ENCODE results near the gene CD48.
A peak's percentile ranks its signal among the peaks of the same experiment; 100 is the strongest.

Gene CD48

DNA sequence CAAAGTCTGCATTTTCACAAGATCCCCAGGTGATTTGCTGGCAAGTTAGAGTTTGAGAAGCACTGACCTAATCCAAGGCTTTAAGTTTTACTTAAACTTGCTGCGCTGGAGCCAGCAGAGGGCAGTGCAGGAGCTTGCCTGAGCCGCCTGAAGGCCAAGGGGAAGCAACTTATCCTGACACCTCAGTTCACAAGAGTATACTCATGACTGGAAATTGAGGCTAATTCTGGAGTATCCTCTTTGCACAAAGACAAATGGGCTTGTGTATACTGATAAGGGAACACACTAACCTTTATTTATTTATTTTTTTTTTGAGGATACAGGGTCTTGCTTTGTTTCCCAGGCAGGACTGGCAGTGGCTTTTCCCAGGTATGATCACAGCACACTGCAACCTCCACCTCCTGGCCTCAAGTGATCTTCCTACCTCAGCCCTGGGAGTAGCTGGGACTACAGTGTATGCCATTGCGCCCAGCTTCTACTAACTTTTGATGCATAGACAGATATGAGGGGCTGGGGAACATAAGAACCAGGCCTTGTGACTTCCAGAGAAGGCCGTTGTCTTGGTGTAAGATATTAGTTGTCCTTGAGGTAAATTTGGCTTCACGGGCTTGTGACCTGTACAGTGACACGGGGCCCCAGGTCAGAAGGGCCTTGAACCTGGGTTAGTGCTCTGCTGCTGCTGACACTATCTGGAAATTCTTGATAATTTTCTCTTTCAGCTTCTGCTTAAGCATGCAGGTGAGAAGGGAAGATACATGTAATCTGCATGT, 35.8 kb downstream of the CD48 start:
- peak; percentile 47 for DNase-seq

DNA sequence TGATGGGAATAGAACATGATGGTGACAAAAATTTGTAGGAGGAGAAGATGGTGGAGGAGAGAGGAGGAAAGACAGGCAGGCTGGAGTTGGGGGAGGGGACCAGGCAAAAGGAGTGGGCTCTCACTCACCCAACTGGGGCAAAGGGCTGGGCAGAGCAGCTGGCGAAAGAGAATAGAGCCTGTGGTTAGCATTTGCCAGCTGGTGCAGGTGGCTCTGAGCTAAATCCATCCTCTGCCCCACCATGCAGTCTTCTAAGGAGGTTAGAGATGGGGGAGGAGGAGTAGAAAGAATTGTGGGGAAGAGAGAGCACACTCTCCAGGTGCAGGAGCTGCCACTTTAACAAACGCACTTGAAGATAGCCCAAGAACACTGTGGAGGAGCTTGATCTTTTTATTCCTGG, 37.2 kb downstream of the CD48 start:
- peak; percentile 36 for DNase-seq

- no peak for DNase-seq
Observed at GRCh38 chr1:160672789-160673695, 38.6 kb downstream of the CD48 start.

DNA sequence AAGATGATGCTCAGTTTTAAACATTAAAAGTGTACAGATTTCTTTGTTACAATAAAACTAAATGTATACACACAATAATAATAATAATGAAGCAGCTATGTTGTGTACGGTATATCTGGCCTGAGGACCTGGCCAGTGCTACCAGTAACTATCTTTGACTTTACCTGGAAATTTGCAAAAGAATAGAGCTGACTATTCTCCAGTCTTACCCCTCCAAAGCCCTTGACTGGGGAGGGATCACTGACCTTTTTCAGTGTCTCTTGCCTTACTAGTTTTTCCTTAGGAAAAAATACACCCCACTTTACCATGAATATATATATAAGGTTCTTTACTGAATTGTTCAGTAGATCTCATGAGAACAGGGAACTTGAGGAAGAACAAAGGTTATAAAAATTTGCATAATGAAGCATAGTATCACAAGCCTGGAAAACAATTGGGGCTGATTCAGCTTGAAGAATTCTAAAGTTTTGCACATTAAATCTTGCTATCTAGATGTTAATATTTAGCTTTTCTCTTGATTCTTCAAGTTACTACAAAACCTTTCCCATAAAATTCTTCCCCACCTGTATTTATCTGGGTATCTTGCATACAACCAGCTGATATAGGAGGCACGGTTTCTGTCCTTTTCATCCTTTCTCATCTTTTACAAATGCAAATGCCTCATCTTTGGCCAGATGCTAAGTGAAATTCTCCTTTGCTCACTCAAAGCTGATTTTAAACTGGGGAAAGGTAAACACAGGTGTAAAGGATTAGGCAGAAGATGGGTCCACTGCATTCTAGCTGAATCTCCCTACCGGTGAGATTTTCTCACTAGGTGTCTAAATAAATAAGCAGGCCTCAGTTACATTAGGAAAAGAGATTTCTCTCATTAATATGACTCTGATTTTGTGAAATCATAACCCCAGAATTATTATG, 39.8 kb downstream of the CD48 start:
- DNase-seq = no peak

DNA sequence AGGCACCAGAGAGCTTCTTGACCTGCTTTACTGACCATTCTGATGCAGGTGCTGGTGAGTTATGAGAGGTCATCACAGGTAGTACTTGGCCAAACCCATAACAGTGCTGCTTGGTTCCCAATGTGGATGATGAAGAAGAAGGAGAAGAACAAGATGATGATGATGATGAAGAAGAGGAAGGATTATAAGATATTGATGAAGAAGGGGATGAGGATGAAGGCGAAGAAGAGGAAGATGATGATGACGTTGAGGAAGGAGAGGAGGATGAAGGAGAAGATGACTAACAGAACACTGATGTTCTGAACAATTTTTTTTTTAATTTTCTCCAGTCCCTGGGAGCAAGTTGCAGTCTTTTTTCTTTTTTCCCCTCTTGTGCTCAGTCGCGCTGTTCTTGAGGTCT, 40.9 kb downstream of the CD48 start:
- no peak for DNase-seq

DNA sequence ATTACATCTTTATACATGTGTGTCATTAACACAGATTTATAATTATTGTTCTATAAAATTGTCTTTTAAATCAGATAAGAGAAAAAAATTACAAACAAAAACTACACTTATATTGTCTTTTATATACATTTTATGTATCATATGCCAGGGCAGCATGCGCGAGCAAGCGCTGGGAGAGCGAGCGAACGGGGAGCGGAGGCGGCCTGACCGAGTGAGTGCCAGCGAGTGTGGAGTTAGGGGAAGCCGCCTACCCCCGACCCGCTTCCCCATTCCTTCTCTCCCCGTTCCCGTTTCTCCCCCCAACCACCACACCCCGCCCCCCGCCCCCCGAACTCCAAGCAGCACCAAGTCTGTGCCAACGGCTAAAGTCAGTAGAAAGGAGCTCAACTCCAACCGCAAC, 41.8 kb downstream of the CD48 start:
- no peak for DNase-seq

GRCh38 chr1:160669276-160669675, 42.3 kb downstream of the CD48 start:
- DNase-seq = no peak

DNA sequence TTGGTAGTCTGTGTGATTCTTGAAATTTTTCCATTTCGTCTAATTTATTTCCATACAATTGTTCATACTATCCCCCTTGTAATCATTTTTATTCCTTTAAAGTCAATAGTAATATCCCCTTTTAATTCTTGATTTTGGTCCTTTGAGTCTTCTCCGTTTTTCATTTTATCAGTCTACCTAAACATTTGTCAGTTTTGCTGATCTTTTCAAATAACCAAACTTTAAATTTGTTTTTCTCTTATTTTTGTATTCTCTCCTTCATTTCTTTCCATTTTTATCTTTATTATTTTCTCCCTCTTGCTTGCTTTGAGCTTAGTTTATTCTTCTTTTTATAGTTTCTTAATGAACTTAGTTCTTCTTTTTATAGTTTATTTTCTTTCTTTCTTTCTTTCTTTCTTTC, 43.7 kb downstream of the CD48 start:
- no peak for DNase-seq

DNA sequence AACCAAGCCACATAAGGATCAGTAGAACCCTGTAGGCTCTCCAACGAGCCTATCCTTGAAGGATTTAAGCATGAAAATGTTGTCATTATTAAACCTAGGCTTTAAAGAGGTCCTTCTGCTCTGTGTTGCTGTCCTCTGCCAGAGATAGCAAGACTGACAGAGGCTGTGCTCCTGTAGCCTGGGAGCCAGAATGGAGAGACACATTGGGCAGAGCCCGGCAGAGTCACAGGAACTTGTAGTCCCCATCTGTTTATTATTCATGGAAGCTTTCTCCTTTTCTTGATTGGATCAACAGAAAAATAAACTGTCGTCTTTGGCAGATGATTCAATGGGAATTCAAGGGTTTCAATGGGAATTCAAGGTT, 45.6 kb downstream of the CD48 start:
- DNase-seq = no peak

- no peak for DNase-seq
Observed at GRCh38 chr1:160665330-160666078, 46.1 kb downstream of the CD48 start.

DNA sequence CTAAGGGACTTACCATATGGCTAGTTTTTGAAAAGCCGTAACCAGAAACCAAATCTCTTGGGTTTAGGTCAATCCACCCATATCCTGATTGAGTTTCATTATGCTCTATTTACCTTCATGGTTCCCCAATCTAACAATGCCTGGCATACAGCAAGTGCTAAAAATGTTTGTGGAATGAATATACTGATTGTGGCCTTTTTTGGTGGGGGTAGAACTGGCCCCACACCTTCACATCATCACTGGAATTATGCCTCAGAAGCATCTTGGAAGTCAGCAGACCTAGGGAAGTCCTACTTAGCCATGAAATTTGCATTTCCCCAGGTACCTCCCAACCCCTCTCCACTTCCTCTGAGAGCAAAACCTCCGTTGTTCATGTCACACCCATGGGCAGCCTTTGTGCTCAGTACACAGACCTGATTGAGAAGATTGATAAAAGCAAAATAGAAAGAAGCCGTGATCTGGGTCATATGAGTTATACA, 47.0 kb downstream of the CD48 start:
- no peak for DNase-seq

DNA sequence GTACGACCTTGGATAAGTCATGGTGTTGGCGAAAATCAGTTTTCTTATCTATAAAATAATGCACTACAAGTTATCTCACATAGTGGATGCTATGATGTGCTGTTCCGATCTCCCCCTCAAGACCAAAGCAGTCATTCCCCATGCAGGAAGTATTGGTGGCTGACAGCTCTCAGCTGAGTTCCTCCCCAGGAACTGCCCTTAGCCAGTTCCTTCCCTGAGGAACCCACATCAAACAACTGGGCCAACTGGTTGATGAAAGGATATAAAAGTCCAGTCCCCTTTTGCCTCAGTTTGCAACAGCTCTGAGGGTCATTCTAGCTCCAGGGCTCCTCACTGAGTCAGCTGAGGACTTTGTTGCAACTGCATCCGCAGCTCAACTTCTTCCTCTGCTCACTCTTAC, 48.7 kb downstream of the CD48 start:
- no peak for DNase-seq

GRCh38 chr1:160659566-160659965, 52.1 kb downstream of the CD48 start:
- no peak for DNase-seq

GRCh38 chr1:160658814-160659193, 52.8 kb downstream of the CD48 start:
- no peak for DNase-seq

DNA sequence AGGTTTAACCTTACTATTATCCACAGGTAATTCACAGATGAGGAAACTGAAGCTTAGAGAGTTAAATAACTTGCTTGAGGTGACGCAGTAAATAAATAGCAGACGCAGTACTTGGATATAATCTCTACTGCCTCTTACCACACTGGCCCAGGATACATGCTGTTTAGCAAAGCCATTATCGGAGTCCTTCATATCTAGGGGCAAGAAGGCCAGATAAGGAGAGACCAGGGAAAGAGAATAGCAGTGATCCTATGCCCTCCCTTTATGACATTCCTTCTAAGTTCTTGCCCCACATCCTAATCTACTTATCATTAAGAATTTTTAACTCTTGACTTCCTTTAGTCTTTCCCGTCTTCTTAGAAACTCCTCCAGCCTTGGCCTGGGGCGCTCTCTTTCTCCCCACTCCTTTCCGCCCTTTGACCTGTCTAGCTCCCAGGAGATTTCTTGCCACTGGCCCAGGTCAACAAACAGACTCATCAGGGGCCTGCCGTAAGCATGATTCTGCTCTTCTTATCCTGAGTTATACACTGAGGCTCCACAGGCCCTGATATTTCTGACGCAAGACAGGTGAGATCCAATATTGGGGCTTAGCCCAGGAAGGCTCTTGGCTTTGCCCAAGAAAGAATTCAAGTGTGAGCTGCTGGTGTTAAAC, 53.3 kb downstream of the CD48 start:
- DNase-seq = no peak

GRCh38 chr1:160657250-160657781, 54.3 kb downstream of the CD48 start:
- DNase-seq = no peak

GRCh38 chr1:160656737-160657136, 54.9 kb downstream of the CD48 start:
- no peak for DNase-seq

GRCh38 chr1:160653620-160654016, 58.0 kb downstream of the CD48 start:
- no peak for DNase-seq

DNA sequence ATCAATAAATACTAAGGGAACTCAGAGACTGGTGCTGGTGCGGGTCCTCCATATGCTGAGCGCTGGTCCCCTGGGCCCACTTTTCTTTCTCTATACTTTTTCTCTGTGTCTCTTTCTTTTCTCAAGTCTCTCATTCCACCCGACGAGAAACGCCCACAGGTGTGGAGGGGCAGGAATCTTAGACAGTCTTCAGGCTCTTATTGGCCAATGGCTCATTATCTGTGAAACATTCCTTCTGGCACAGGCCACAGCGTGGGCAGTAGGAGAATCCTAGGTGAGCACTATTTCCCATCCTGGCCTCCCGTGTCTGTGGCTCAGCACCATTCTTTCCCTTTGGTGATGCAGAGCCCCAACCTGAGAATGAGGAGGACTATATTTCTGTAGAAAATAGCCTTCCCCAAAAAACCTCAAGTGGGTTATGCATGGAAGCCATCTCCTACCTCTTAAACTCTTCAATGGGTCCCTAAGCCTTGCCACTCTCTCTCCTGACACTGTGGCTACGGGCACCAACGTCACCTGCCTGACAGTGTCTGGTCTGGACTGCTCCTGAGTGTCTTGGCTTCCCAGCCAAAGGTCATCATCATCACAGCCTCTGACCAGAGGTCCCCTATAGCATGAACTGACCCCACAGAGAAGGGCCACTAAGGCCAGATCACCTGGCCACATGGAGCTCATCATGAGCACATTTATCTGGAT, 58.5 kb downstream of the CD48 start:
- DNase-seq = no peak

DNA sequence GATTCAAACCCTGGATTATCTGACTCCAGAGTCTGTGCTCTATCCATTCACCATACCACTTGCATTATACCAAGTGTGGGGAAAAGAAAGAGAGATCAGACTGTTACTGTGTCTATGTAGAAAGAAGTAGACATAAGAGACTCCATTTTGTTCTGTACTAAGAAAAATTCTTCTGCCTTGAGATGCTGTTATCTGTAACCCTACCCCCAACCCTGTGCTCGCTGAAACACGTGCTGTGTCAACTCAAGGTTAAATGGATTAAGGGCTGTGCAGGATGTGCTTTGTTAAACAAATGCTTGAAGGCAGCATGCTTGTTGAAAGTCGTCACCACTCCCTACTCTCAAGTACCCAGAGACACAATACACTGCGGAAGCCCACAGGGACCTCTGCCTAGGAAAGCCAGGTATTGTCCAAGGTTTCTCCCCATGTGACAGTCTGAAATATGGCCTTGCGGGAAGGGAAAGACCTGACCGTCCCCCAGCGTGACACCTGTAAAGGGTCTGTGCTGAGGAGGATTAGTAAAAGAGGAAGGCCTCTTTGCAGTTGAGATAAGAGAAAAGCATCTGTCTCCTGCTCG, 59.5 kb downstream of the CD48 start:
- peak; percentile 91 for DNase-seq
